GM12873 (cell line): ENCODE results near the gene ATXN7L3B.

Experiments
- TF ChIP-seq, protein P1 (sequence below): IDR thresholded peaks from 2 replicates; pipeline ENCODE4 v1.5.1; 2012; ENCODE audit warnings: low read depth, mild to moderate bottlenecking, moderate library complexity, low read length, control low read depth; ENCODE audit not compliant: insufficient read depth; ENCODE audit errors: missing control alignments

ATXN7L3B gene

GRCh38 chr12:74514098-74514872, 23.4 kb upstream of the ATXN7L3B start:
- TF ChIP-seq, protein P1, sequence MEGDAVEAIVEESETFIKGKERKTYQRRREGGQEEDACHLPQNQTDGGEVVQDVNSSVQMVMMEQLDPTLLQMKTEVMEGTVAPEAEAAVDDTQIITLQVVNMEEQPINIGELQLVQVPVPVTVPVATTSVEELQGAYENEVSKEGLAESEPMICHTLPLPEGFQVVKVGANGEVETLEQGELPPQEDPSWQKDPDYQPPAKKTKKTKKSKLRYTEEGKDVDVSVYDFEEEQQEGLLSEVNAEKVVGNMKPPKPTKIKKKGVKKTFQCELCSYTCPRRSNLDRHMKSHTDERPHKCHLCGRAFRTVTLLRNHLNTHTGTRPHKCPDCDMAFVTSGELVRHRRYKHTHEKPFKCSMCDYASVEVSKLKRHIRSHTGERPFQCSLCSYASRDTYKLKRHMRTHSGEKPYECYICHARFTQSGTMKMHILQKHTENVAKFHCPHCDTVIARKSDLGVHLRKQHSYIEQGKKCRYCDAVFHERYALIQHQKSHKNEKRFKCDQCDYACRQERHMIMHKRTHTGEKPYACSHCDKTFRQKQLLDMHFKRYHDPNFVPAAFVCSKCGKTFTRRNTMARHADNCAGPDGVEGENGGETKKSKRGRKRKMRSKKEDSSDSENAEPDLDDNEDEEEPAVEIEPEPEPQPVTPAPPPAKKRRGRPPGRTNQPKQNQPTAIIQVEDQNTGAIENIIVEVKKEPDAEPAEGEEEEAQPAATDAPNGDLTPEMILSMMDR = no peak

GRCh38 chr12:74515849-74516248, 21.8 kb upstream of the ATXN7L3B start:
- TF ChIP-seq, protein P1 = no peak

- TF ChIP-seq, protein P1 = no peak
Measured at GRCh38 chr12:74526535-74526934, 11.1 kb upstream of the ATXN7L3B start.

DNA sequence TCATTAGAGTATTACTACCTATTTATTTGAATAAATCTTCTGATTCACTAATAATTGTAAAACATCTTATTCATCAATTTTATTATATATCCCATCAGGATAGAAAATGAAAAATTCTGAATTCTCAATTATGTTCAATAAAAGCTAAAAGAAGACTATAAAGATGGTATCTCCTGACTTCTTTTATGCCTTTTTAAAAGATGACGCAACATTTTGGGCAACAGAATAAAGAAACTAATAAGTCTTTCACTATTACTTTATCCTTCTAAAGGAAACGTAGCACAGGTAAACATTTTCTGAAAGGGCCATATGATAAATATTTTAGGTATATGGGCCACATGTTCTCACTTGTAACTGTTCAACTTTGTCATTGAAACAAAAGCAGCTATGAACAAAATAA, 10.1 kb upstream of the ATXN7L3B start:
- TF ChIP-seq, protein P1 = no peak

- TF ChIP-seq, protein P1 = no peak
Measured at GRCh38 chr12:74530676-74531075, 7.0 kb upstream of the ATXN7L3B start.

GRCh38 chr12:74535536-74535935, 2.1 kb upstream of the ATXN7L3B start:
- TF ChIP-seq, protein P1 = no peak

- TF ChIP-seq, protein P1 = peak; percentile 60
Measured at GRCh38 chr12:74537126-74537706, 419 bp upstream of the ATXN7L3B start.
